ENCODE results near the gene NEXN.
"Not testable (repeated sequence)": the region's sequence is repeated elsewhere in the genome, so short reads cannot be mapped to it uniquely, and the experiment has no call there.

The NEXN gene

DNA sequence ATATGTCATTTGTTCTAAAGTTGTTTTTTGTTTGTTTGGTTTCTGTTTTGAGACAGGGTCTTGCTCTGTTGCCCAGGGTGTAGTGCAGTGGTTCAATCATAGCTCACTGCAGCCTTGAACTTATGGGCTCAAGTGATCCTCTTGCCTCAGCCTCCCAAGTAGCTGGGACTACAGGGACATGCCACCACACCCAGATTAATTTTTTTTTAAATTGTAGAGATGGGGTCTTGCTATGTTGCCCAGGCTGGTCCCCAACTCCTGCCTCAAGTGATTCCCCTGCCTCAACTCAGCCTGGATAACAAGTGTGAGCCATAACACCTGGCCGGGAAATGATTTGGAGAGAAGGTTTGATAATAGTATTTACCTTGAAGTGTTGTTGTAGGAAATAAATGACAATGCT lies 18.2 kb downstream of the NEXN start:
- Histone ChIP-seq H3K36me3 (ENCODE audit: insufficient read depth, low read length) (no peaks in the 10 kb centered on the region), H3K9ac (ENCODE audit: low read length) (no peak overlapping the region), H3K9me3 (ENCODE audit: low read length) (no peaks in the 10 kb centered on the region), H3K27ac (ENCODE audit: low read depth, low read length) (no peak overlapping the region), H3K4me1 (ENCODE audit: insufficient read depth, low read length) (peaks cover 7% of the 10 kb centered on the region), H3K4me3 (ENCODE audit: low read depth in 1 of 2, low read length in 2 of 2) (no peak overlapping the region), H3K27me3 (ENCODE audit: control insufficient read depth in 1 of 2, insufficient read depth in 2 of 2, low read length in 2 of 2) (no peaks in the 10 kb centered on the region)

DNA sequence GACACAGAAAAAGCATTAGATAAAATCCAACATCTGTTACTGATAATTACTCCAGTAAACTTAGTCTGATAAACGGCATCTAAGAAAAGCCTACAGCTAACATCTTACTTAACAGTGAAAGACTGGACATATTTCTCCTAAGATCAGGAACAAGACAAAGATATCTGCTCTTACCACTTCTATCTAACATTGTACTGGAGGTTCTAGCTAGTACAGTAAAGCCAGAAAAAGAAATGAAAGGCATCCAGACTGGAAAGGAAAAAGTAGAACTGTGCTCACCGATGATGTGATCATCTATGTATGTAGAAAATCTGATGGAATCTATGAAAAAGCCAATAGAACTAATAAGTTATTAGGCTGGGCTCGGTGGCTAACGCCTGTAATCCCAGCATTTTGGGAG lies 21.7 kb downstream of the NEXN start:
- H3K27me3 ChIP-seq (ENCODE audit: control insufficient read depth in 1 of 2, insufficient read depth in 2 of 2, low read length in 2 of 2), result no peaks in the 10 kb centered on the region
- H3K9me3 ChIP-seq (ENCODE audit: low read length), result no peaks in the 10 kb centered on the region
- H3K9ac ChIP-seq (ENCODE audit: low read length), result no peak overlapping the region
- peaks cover 6% of the 10 kb centered on the region for H3K4me1 ChIP-seq (ENCODE audit: insufficient read depth, low read length)
- no peak overlapping the region for H3K4me3 ChIP-seq (ENCODE audit: low read depth in 1 of 2, low read length in 2 of 2)
- no peak overlapping the region for H3K27ac ChIP-seq (ENCODE audit: low read depth, low read length)
- H3K36me3 ChIP-seq (ENCODE audit: insufficient read depth, low read length), result no peaks in the 10 kb centered on the region

DNA sequence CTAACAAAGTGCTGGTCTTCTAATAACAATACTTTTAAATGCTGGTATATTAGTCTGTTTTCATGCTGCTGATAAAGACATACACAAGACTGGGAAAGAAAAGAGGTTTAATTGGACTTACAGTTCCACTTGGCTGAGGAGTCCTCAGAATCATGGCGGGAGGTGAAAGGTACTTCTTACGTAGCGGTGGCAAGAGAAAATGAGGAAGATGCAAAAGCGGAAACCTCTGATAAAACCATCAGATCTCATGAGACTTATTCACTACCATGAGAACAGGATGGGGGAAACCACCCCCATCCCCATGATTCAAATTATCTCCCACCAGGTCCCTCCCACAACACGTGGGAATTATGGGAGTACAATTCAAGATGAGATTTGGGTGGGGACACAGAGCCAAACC lies 30.5 kb downstream of the NEXN start:
- not testable (repeated sequence) for H3K4me3 ChIP-seq (ENCODE audit: low read depth in 1 of 2, low read length in 2 of 2); H3K9ac ChIP-seq (ENCODE audit: low read length); H3K27ac ChIP-seq (ENCODE audit: low read depth, low read length); H3K4me1 ChIP-seq (ENCODE audit: insufficient read depth, low read length); H3K9me3 ChIP-seq (ENCODE audit: low read length); H3K27me3 ChIP-seq (ENCODE audit: control insufficient read depth in 1 of 2, insufficient read depth in 2 of 2, low read length in 2 of 2)
- peaks cover 35% of the 10 kb centered on the region for H3K36me3 ChIP-seq (ENCODE audit: insufficient read depth, low read length)

DNA sequence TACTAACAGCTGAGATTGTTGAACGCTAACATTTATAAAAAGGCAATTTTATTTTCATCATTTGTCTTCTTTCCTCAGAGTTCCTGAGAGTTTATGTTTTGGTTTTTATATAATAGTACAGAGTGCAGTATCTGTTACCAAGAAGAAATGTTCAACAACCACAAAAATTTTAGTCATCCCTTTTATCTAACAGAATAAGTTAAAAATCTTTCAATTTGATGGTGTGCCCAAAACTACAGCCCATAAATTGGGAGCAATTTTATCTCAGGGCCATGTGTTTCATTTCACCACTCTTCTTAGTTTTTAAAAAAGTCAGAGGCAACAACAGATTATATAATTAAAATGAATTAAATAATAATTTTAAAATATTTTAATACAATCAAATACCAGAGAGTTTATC lies 37.1 kb downstream of the NEXN start:
- H3K9me3 ChIP-seq (ENCODE audit: low read length), result no peaks in the 10 kb centered on the region
- no peak overlapping the region for H3K27ac ChIP-seq (ENCODE audit: low read depth, low read length)
- H3K4me3 ChIP-seq (ENCODE audit: low read depth in 1 of 2, low read length in 2 of 2), result no peak overlapping the region
- H3K27me3 ChIP-seq (ENCODE audit: control insufficient read depth in 1 of 2, insufficient read depth in 2 of 2, low read length in 2 of 2), result no peaks in the 10 kb centered on the region
- H3K36me3 ChIP-seq (ENCODE audit: insufficient read depth, low read length), result peaks cover 60% of the 10 kb centered on the region
- no peaks in the 10 kb centered on the region for H3K4me1 ChIP-seq (ENCODE audit: insufficient read depth, low read length)
- H3K9ac ChIP-seq (ENCODE audit: low read length), result no peak overlapping the region

DNA sequence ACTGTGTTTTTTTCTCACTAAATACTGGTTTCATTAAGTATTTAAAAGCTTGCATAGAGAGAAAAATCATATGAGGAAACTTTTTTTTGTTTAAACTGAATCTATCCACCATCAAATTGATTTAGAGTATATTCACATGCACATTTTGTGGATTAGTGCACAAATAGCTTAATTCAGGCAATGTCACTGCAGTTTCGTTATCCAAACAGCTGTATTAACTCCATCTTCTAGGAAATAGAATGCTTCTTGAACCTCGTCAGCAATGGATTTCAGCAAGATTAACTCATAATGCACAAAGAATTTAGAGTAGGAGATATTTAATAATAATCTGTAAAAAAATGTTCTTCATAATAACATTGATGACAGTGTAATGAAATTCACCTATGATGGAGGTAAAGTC lies 37.5 kb downstream of the NEXN start:
- Histone ChIP-seq H3K36me3 (ENCODE audit: insufficient read depth, low read length) (peaks cover 60% of the 10 kb centered on the region), H3K4me1 (ENCODE audit: insufficient read depth, low read length) (no peaks in the 10 kb centered on the region), H3K4me3 (ENCODE audit: low read depth in 1 of 2, low read length in 2 of 2) (no peak overlapping the region), H3K9ac (ENCODE audit: low read length) (no peak overlapping the region), H3K27ac (ENCODE audit: low read depth, low read length) (no peak overlapping the region), H3K9me3 (ENCODE audit: low read length) (no peaks in the 10 kb centered on the region), H3K27me3 (ENCODE audit: control insufficient read depth in 1 of 2, insufficient read depth in 2 of 2, low read length in 2 of 2) (no peaks in the 10 kb centered on the region)

DNA sequence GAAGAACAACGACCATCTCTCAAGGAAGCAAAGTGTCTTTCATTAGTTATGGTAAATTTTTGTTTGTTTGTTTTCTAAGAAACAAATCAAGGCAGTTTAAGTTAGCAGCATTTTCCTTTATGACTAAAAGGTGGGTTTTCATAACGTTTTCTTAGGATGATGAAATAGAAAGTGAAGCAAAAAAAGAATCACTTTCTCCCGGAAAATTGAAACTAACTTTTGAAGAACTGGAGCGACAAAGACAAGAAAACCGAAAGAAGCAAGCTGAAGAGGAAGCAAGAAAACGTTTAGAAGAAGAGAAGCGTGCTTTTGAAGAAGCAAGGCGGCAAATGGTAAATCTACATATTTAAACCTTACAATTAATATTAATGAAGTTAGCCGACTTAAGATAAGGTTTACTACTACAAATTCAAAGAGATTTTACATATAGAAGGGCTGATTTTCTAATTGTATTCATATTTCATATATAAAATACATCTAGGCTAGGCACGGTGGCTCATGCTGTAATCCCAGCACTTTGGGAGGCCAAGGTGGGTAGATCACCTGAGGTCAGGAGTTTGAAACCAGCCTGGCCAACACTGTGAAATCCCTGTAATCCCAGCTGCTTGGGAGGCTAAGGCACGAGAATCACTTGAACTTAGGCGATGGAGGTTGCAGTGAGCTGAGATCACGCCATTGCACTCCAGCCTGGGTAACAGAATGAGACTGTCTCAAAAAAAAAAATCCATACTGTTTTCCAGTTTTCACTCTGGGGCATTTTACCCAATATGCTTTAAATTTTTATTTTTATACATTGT lies 38.3 kb downstream of the NEXN start:
- Histone ChIP-seq H3K27me3 (ENCODE audit: control insufficient read depth in 1 of 2, insufficient read depth in 2 of 2, low read length in 2 of 2) (no peaks in the 10 kb centered on the region), H3K9ac (ENCODE audit: low read length) (no peak overlapping the region), H3K4me1 (ENCODE audit: insufficient read depth, low read length) (no peaks in the 10 kb centered on the region), H3K9me3 (ENCODE audit: low read length) (no peaks in the 10 kb centered on the region), H3K36me3 (ENCODE audit: insufficient read depth, low read length) (peaks cover 53% of the 10 kb centered on the region), H3K27ac (ENCODE audit: low read depth, low read length) (no peak overlapping the region), H3K4me3 (ENCODE audit: low read depth in 1 of 2, low read length in 2 of 2) (peak overlapping the region in 1 of 2 donors; percentile 32)

DNA sequence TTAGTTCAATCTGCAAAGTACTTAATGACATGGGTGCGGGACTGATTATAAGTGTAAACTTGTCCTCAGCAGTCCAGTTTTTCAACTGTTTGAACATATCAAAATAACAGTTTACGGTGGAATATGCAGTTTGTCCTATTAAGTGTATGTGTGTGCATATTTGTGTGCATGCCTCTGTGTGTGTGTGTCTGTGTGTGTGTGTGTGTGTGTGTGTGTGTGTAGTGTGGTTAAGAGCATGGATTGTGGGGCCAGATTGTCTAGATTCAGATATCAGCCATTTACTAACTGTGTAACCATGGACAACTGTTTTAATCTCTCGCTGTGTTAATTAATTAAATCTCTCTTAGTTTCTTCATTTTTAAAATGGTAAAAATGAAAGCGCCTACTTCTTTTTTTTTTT lies 39.0 kb downstream of the NEXN start:
- H3K27me3 ChIP-seq (ENCODE audit: control insufficient read depth in 1 of 2, insufficient read depth in 2 of 2, low read length in 2 of 2), result no peaks in the 10 kb centered on the region
- H3K4me3 ChIP-seq (ENCODE audit: low read depth in 1 of 2, low read length in 2 of 2), result no peak overlapping the region
- H3K27ac ChIP-seq (ENCODE audit: low read depth, low read length), result no peak overlapping the region
- H3K4me1 ChIP-seq (ENCODE audit: insufficient read depth, low read length), result no peaks in the 10 kb centered on the region
- H3K9ac ChIP-seq (ENCODE audit: low read length), result no peak overlapping the region
- peaks cover 55% of the 10 kb centered on the region for H3K36me3 ChIP-seq (ENCODE audit: insufficient read depth, low read length)
- no peaks in the 10 kb centered on the region for H3K9me3 ChIP-seq (ENCODE audit: low read length)

DNA sequence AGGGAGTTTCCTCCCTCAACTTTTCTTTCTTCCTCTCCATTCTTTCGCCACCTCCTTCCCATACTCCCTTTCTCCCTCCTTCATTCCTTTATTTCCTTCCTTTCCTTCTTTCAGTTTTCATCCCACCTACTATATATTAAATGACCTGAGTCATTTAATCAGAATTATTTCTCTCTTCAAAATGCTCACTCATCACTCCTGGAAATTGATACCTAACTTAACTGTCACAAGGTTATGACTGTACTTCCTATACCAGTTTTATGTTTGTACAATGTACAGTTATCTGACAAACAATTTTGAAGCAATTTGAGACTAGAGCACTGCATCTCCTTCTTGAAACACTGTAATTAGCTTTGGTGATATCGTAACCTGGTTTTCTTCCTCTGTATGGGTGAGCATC lies 41.4 kb downstream of the NEXN start:
- Histone ChIP-seq H3K4me1 (ENCODE audit: insufficient read depth, low read length) (no peaks in the 10 kb centered on the region), H3K9ac (ENCODE audit: low read length) (no peak overlapping the region), H3K27ac (ENCODE audit: low read depth, low read length) (no peak overlapping the region), H3K36me3 (ENCODE audit: insufficient read depth, low read length) (peaks cover 52% of the 10 kb centered on the region), H3K9me3 (ENCODE audit: low read length) (no peaks in the 10 kb centered on the region), H3K4me3 (ENCODE audit: low read depth in 1 of 2, low read length in 2 of 2) (no peak overlapping the region), H3K27me3 (ENCODE audit: control insufficient read depth in 1 of 2, insufficient read depth in 2 of 2, low read length in 2 of 2) (no peaks in the 10 kb centered on the region)

DNA sequence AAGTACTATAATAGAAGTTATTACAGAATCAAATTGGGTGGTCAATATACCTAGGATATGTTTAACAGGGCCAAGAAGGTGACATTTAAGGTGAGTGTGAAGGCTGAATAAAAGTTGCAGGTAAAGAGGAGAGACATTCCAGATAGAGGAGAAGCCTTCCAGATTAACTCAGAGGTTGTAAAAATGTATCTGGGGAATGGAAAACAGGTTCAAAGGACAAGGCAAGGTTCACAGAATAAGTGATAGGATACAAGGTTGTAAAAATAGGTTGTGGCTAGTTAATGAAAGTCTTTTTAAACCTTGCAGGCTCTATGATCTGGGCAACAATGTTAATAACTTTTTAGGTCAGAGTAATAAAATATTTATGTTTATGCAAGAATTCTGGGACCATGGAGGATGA lies 50.2 kb downstream of the NEXN start:
- Histone ChIP-seq H3K4me1 (ENCODE audit: insufficient read depth, low read length) (no peaks in the 10 kb centered on the region), H3K36me3 (ENCODE audit: insufficient read depth, low read length) (peaks cover 55% of the 10 kb centered on the region), H3K27me3 (ENCODE audit: control insufficient read depth in 1 of 2, insufficient read depth in 2 of 2, low read length in 2 of 2) (no peaks in the 10 kb centered on the region), H3K9ac (ENCODE audit: low read length) (no peak overlapping the region), H3K4me3 (ENCODE audit: low read depth in 1 of 2, low read length in 2 of 2) (no peak overlapping the region), H3K9me3 (ENCODE audit: low read length) (no peaks in the 10 kb centered on the region), H3K27ac (ENCODE audit: low read depth, low read length) (no peak overlapping the region)

DNA sequence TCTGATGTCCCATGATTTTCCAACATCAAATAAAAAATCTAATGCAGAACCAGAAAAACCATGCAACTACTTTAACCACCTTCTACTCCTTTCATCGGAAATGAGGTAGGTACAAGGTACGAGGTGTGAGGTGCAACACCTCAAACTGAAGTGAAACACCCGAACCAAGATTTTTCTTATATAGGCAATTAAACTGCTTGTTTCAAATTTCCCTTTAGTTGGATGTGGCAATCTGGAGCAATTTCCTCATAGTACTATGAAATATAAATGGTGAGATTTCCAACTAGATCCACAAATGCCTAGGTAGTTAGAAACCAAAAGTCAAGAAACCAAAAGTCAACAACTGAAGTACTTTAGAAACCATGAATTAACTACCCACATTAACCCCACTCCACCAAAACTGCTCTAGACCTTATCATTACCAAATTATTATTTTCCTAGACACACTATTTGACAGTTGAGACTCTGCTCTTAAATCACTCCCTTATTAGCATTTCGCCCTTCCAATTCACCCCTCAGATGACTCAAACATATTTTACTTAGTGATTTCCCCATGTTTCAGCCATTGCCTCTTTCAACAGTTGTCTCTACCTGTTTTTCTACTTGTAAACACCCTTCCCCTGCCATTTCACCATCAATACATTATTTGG lies 52.6 kb downstream of the NEXN start:
- no peak overlapping the region for H3K27ac ChIP-seq (ENCODE audit: low read depth, low read length)
- no peak overlapping the region for H3K9ac ChIP-seq (ENCODE audit: low read length)
- no peaks in the 10 kb centered on the region for H3K27me3 ChIP-seq (ENCODE audit: control insufficient read depth in 1 of 2, insufficient read depth in 2 of 2, low read length in 2 of 2)
- peaks cover 50% of the 10 kb centered on the region for H3K36me3 ChIP-seq (ENCODE audit: insufficient read depth, low read length)
- no peak overlapping the region for H3K4me3 ChIP-seq (ENCODE audit: low read depth in 1 of 2, low read length in 2 of 2)
- H3K4me1 ChIP-seq (ENCODE audit: insufficient read depth, low read length), result no peaks in the 10 kb centered on the region
- no peaks in the 10 kb centered on the region for H3K9me3 ChIP-seq (ENCODE audit: low read length)

DNA sequence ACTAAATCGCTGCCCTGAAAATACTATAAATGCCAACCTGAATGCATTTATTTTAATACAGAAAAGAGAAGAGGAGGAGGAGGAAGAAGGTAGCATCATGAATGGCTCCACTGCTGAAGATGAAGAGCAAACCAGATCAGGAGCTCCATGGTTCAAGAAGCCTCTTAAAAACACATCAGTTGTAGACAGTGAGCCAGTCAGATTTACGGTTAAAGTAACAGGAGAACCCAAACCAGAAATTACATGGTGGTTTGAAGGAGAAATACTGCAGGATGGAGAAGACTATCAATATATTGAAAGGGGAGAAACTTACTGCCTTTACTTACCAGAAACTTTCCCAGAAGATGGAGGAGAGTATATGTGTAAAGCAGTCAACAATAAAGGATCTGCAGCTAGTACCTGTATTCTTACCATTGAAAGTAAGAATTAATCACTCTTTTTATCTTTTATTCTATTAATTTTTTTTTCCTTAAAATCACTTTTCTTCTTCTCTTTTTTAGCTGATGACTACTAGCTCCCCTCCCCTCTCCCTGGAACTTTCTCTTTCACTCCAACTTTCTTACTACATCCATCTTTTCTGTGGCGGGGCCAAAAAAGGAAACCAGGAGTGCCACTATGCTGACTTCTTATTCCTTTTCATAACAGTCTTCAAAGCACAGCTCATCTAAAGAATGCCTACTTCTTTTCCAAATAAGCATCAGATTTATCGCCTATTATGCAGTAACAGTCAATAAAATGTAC lies 54.1 kb downstream of the NEXN start:
- Histone ChIP-seq H3K4me1 (ENCODE audit: insufficient read depth, low read length) (no peaks in the 10 kb centered on the region), H3K36me3 (ENCODE audit: insufficient read depth, low read length) (peaks cover 45% of the 10 kb centered on the region), H3K9ac (ENCODE audit: low read length) (no peak overlapping the region), H3K27ac (ENCODE audit: low read depth, low read length) (no peak overlapping the region), H3K4me3 (ENCODE audit: low read depth in 1 of 2, low read length in 2 of 2) (no peak overlapping the region), H3K9me3 (ENCODE audit: low read length) (no peaks in the 10 kb centered on the region), H3K27me3 (ENCODE audit: control insufficient read depth in 1 of 2, insufficient read depth in 2 of 2, low read length in 2 of 2) (no peaks in the 10 kb centered on the region)

Measured in muscle layer of colon (tissue), 2 donors.